PC-9 (cell line): Measurements from ENCODE around the gene LRRK1. TPM values are rescaled to one million over a fixed set of nuclear protein-coding genes. Genes with fewer than 3 reads are reported as not detected.

ENCODE experiments used
- BruUV-seq: library from RNA; stranded (reverse); fragments of 400-500 nt; replicated peaks from 2 replicates; lab custom pipeline; 2021; lab: Mats Ljungman, UMichigan
- CTCF ChIA-PET: fragments of 300-600 bp; sonication (Branson Sonifier 250); formaldehyde crosslinking; loops from one replicate; lab custom pipeline; 2022; ENCODE audit warnings: antibody characterized with exemption; lab: Charles Lee
- POLR2A ChIA-PET: fragments of 300-600 bp; sonication (Branson Sonifier 250); formaldehyde crosslinking; loops from one replicate; lab custom pipeline; 2022; ENCODE audit warnings: antibody characterized with exemption; ENCODE audit not compliant: unreplicated experiment; lab: Charles Lee
- DNase-seq, 2 experiments: peaks; one replicate each; pipeline versions ENCODE4 v3.0.0 to v3.0.0-alpha.2; 2015 to 2022; ENCODE audit warnings: mixed read lengths in 1 of 2
- H2AFZ ChIP-seq: fragments of 200-600 bp; sonication (generic); 2 replicates; pipeline ENCODE4 v1.8.1; 2017; ENCODE audit warnings: antibody characterized with exemption
- H3F3A ChIP-seq: fragments of 200-600 bp; sonication (generic); 2 replicates; pipeline ENCODE4 v1.8.1; 2017; ENCODE audit warnings: antibody characterized with exemption, mild to moderate bottlenecking, low read depth; ENCODE audit not compliant: insufficient read depth
- H3K27ac ChIP-seq: fragments of 200-600 bp; sonication (generic); 2 replicates; pipeline ENCODE4 v1.6.1; 2016; ENCODE audit warnings: mixed run types
- H3K27me3 ChIP-seq: fragments of 200-600 bp; sonication (generic); 2 replicates; pipeline ENCODE4 v1.6.1; 2016; ENCODE audit warnings: low read depth, mixed run types; ENCODE audit not compliant: insufficient read depth
- H3K36me3 ChIP-seq: fragments of 200-600 bp; sonication (generic); 2 replicates; pipeline ENCODE4 v1.6.1; 2016; ENCODE audit warnings: low read depth, mixed run types
- H3K4me1 ChIP-seq: fragments of 200-600 bp; sonication (generic); replicated peaks from 2 replicates; pipeline ENCODE4 v1.6.1; 2016; ENCODE audit warnings: mixed run types; ENCODE audit not compliant: insufficient read depth
- H3K4me2 ChIP-seq: fragments of 200-600 bp; sonication (generic); 2 replicates; pipeline ENCODE4 v1.6.1; 2017; ENCODE audit warnings: mixed run types
- H3K4me3 ChIP-seq: fragments of 200-600 bp; sonication (generic); 2 replicates; pipeline ENCODE4 v1.6.1; 2016; ENCODE audit warnings: mixed run types
- H3K79me2 ChIP-seq: fragments of 200-600 bp; sonication (generic); 2 replicates; pipeline ENCODE4 v1.6.1; 2017; ENCODE audit warnings: low read depth, mixed run types
- H3K9me2 ChIP-seq: fragments of 200-600 bp; sonication (generic); 2 replicates; pipeline ENCODE4 v1.8.1; 2017; ENCODE audit warnings: mild to moderate bottlenecking; ENCODE audit not compliant: insufficient read depth
- H3K9me3 ChIP-seq: fragments of 200-600 bp; sonication (generic); 2 replicates; pipeline ENCODE4 v1.8.1; 2016; ENCODE audit warnings: low read depth; ENCODE audit not compliant: insufficient read depth
- H4K20me1 ChIP-seq: fragments of 200-600 bp; sonication (generic); 2 replicates; pipeline ENCODE4 v1.8.1; 2017; ENCODE audit not compliant: insufficient read depth
- CTCF ChIP-seq: fragments of 200-600 bp; sonication (generic); conservative IDR thresholded peaks from 2 replicates; pipeline ENCODE4 v1.6.1; 2017; ENCODE audit warnings: mixed run types, antibody characterized with exemption, mild to moderate bottlenecking, moderate library complexity
- EZH2 ChIP-seq: fragments of 200-600 bp; sonication (generic); IDR thresholded peaks from 2 replicates; pipeline ENCODE4 v1.8.0; 2017; ENCODE audit warnings: antibody characterized with exemption, low read depth
- intact Hi-C: fragments of 100-400 bp; cut with micrococcal nuclease; formaldehyde crosslinking; loops from one replicate; pipeline ENCODE4 v1.10.0; 2022; ENCODE audit not compliant: unreplicated experiment
- total RNA-seq: library from RNA; stranded (reverse); gene quantifications from 2 replicates; pipeline ENCODE4 v1.2.3, GENCODE V29; 2021

The LRRK1 gene
- total RNA-seq, 1 experiment from 2014 or later = 15.7 TPM

GRCh38 chr15:101115393-101115785 is 196.2 kb downstream of the LRRK1 start:
- H3K27ac ChIP-seq = no peak overlapping the region
- no peaks in the 10 kb centered on the region for H3K4me1 ChIP-seq
- no peaks in the 10 kb centered on the region for H3K9me2 ChIP-seq
- intact Hi-C loops = no loop called here
- H3K4me3 ChIP-seq = no peak overlapping the region
- TF ChIP-seq CTCF (no peak), EZH2 (no peak)
- no peak overlapping the region for H2AFZ ChIP-seq
- CTCF ChIA-PET = interaction anchor here (0.6 kb wide), 1 partner anchor 268 kb away, joined by 22 read pairs; no protein-coding TSS in a partner anchor
- no peak overlapping the region for H3K4me2 ChIP-seq
- H3K79me2 ChIP-seq = no peaks in the 10 kb centered on the region
- no TSS peak for BruUV-seq
- no peak for DNase-seq
- no peaks in the 10 kb centered on the region for H3K36me3 ChIP-seq
- no peaks in the 10 kb centered on the region for H3F3A ChIP-seq
- no peaks in the 10 kb centered on the region for H4K20me1 ChIP-seq
- H3K9me3 ChIP-seq = no peaks in the 10 kb centered on the region
- H3K27me3 ChIP-seq = no peaks in the 10 kb centered on the region
- POLR2A ChIA-PET = no interaction called here

- intact Hi-C loops = no loop called here
- Histone ChIP-seq H3K36me3 (no peaks in the 10 kb centered on the region), H4K20me1 (no peaks in the 10 kb centered on the region), H3K9me2 (no peaks in the 10 kb centered on the region), H3K4me3 (no peak overlapping the region), H3K79me2 (no peaks in the 10 kb centered on the region), H3K27ac (no peak overlapping the region), H3K27me3 (no peaks in the 10 kb centered on the region), H3K4me2 (no peak overlapping the region), H3K4me1 (no peaks in the 10 kb centered on the region), H3K9me3 (no peaks in the 10 kb centered on the region), H3F3A (no peaks in the 10 kb centered on the region), H2AFZ (no peak overlapping the region)
- no TSS peak for BruUV-seq
- POLR2A ChIA-PET = no interaction called here
- no peak for DNase-seq
- TF ChIP-seq EZH2 = no peak
- no peak for TF ChIP-seq CTCF
- CTCF ChIA-PET = no interaction called here
Measured at GRCh38 chr15:101115786-101116680, 196.9 kb downstream of the LRRK1 start.

GRCh38 chr15:101116681-101116976 is 197.5 kb downstream of the LRRK1 start:
- no peak overlapping the region for H3K27ac ChIP-seq
- H3K36me3 ChIP-seq = no peaks in the 10 kb centered on the region
- H3F3A ChIP-seq = no peaks in the 10 kb centered on the region
- H3K9me3 ChIP-seq = no peaks in the 10 kb centered on the region
- CTCF ChIA-PET = no interaction called here
- no peaks in the 10 kb centered on the region for H3K4me1 ChIP-seq
- no peak overlapping the region for H3K4me2 ChIP-seq
- H3K27me3 ChIP-seq = no peaks in the 10 kb centered on the region
- no peak overlapping the region for H3K4me3 ChIP-seq
- DNase-seq = no peak
- TF ChIP-seq EZH2 (no peak), CTCF (no peak)
- H3K9me2 ChIP-seq = no peaks in the 10 kb centered on the region
- POLR2A ChIA-PET = no interaction called here
- intact Hi-C loops = no loop called here
- no TSS peak for BruUV-seq
- no peaks in the 10 kb centered on the region for H4K20me1 ChIP-seq
- H3K79me2 ChIP-seq = no peaks in the 10 kb centered on the region
- no peak overlapping the region for H2AFZ ChIP-seq
